Activated CD8-positive, alpha-beta T cell treated with anti-CD3 and anti-CD28 coated beads, Interleukin-2, amount 10 ng/mL, durations not matched to agents 7 days and 5 days (primary cell): ENCODE data around the gene MATN4. TPM values are rescaled to one million over a fixed set of nuclear protein-coding genes. Genes with fewer than 3 reads are reported as not detected.
A peak's percentile ranks its signal among the peaks of the same experiment; 100 is the strongest.

ENCODE experiments used
- ATAC-seq: fragments of 150-1000 bp; cut with Tn5 transposase; one replicate; pipeline ENCODE4 v1.10.0; 2021; ENCODE audit warnings: moderate library complexity
- CTCF ChIA-PET: fragments of 350-600 bp; sonication (Branson Sonifier 250); formaldehyde crosslinking; loops from one replicate; lab custom pipeline; 2021; ENCODE audit warnings: antibody characterized with exemption; lab: Charles Lee
- POLR2A ChIA-PET: fragments of 350-600 bp; sonication (Branson Sonifier 250); formaldehyde crosslinking; loops from one replicate; lab custom pipeline; 2021; ENCODE audit warnings: antibody characterized with exemption; lab: Charles Lee
- DNase-seq: peaks from one replicate; pipeline ENCODE4 v3.0.0-alpha.2; 2020
- H3K27ac Mint-ChIP-seq: one replicate; pipeline ENCODE4 v1.8.0; 2021; ENCODE audit warnings: mild to moderate bottlenecking, mixed read lengths
- H3K27me3 Mint-ChIP-seq: one replicate; pipeline ENCODE4 v1.8.0; 2021; ENCODE audit warnings: low read depth, mixed read lengths
- H3K36me3 Mint-ChIP-seq: one replicate; pipeline ENCODE4 v1.8.0; 2021; ENCODE audit warnings: low read depth, mixed read lengths
- H3K4me1 Mint-ChIP-seq: one replicate; pipeline ENCODE4 v1.8.0; 2021; ENCODE audit warnings: low read depth, mixed read lengths
- H3K4me3 Mint-ChIP-seq: one replicate; pipeline ENCODE4 v1.8.0; 2021; ENCODE audit warnings: mild to moderate bottlenecking, mixed read lengths
- H3K9me3 Mint-ChIP-seq: one replicate; pipeline ENCODE4 v1.8.0; 2022; ENCODE audit warnings: mixed read lengths; ENCODE audit not compliant: insufficient read depth
- total RNA-seq, 2 experiments: library from RNA; stranded (reverse); gene quantifications; one replicate each; pipeline ENCODE4 v1.2.3, GENCODE V29; 2021

Gene MATN4
- total RNA-seq, 2 experiments from 2014 or later = 0.39 TPM; not detected in 1

DNA sequence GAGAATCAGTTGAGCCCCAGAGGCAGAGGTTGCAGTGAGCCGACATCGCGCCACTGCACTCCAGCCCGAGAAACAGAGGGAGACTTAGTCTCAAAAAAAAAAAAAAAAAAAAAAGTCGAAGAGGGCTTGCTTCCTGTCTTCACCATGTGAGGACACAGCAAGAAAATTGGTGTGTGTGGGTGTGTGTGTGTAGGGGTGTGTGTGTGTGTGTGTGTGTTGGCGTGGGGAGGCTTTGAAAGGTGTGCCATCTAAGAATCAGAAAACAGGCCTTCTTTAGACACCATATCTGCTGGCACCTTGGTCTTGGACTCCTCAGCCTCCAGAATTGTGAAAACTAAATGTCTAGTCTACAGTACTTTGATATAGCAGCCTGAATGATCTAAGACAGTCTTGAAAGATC lies 8.3 kb downstream of the MATN4 start:
- Mint-ChIP-seq H3K4me3 (no peak overlapping the region), H3K4me1 (peaks cover 18% of the 10 kb centered on the region), H3K36me3 (no peaks in the 10 kb centered on the region), H3K27me3 (peaks cover 16% of the 10 kb centered on the region), H3K27ac (no peak overlapping the region), H3K9me3 (no peaks in the 10 kb centered on the region)
- ChIA-PET POLR2A (no interaction called here), CTCF (interaction anchor here (1.7 to 6.4 kb wide), 2 partner anchors 8 to 19 kb away, joined by 8 to 131 read pairs; no protein-coding TSS in a partner anchor)
- ATAC-seq = no peak
- no peak for DNase-seq

DNA sequence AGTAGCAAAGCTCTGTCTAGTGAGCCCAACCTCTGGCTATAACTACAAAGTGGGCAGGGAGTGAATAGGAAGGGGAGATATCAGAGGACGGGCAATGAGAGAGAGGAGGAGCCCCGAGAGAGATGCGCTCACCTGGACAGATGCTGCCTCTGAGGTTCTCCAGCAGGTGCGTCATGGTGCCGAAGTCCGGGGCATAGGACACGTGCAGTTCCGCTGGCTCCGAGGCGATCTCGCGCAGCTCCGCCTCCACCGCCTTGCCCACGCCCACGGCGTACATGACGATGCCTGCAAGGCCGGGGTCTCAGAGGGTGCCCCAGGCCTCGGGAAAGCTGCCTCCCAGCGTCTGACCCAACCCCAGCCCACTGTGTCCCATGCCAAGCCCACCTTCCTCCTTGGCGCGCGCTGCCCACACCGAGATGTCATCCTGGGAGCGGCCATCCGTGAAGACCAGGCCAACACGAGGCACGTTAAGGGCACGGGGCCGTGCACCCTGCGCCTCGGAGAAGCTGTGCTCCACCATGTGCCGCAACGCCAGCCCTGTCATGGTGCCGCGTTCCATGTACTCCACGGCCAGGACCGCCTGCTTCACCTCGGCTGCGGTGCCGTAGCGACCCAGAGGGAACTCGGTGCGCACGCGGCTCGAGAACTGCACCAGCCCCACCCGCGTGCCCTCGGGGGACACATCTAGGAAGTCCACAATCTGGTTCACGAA lies 10.2 kb downstream of the MATN4 start:
- POLR2A ChIA-PET = no interaction called here
- Mint-ChIP-seq H3K4me1 (peaks cover 17% of the 10 kb centered on the region), H3K9me3 (no peaks in the 10 kb centered on the region), H3K36me3 (no peaks in the 10 kb centered on the region), H3K4me3 (no peak overlapping the region), H3K27ac (no peak overlapping the region), H3K27me3 (peaks cover 14% of the 10 kb centered on the region)
- CTCF ChIA-PET = interaction anchor here (0.8 to 1.9 kb wide), 5 partner anchors 9 to 473 kb away, joined by 3 to 7 read pairs (median 3); partner anchors contain the start of genes RBPJL and SYS1
- ATAC-seq (no peak), DNase-seq (no peak)

DNA sequence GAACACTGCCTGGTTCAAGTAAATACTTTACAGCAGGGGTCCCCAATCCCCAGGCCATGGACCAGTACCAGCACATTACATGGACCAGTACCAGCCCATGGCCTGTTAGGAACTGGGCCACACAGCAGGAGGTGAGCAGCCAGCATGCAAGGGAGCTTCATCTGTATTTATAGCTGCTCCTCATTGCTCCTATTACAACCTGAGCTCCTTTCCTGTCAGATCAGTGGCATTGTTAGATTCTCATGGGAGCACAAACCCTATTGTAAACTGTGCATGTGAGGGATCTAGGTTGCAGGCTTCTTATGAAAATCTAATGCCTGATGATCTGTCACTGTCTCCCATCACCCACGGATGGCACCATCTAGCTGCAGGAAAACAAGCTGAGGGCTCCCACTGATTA lies 13.4 kb downstream of the MATN4 start:
- Mint-ChIP-seq H3K27ac (no peak overlapping the region), H3K36me3 (no peaks in the 10 kb centered on the region), H3K4me3 (no peak overlapping the region), H3K27me3 (peaks cover 27% of the 10 kb centered on the region), H3K4me1 (peaks cover 11% of the 10 kb centered on the region), H3K9me3 (no peaks in the 10 kb centered on the region)
- DNase-seq (no peak), ATAC-seq (no peak)
- POLR2A ChIA-PET = interaction anchor here (0.8 to 1.1 kb wide), 2 partner anchors 24 to 68 kb away, joined by 3 to 5 read pairs; partner anchors contain the start of gene SYS1
- CTCF ChIA-PET = interaction anchor here (0.9 to 6.1 kb wide), 47 partner anchors 8 to 995 kb away, joined by 3 to 131 read pairs (median 6); partner anchors contain the start of genes KCNS1, MATN4, RBPJL and SDC4

DNA sequence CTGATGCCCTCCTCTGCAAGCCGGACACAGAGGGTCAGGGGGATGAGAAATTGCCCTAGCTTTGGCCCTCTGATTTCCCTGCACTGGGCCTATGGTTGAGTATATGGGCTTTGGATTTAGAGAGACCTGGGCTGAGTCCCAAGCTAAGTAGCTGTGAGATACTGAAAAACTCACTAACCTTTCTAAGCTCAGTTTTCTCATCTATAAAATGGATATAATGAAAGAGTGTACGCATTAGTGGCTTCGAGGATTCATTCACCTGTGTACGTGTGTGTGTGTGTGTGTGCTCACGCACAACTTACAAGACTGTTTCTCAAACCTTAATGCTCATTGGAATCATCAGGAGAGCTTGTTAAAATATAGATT lies 14.1 kb downstream of the MATN4 start:
- no peaks in the 10 kb centered on the region for H3K9me3 Mint-ChIP-seq
- DNase-seq (no peak), ATAC-seq (no peak)
- peaks cover 11% of the 10 kb centered on the region for H3K4me1 Mint-ChIP-seq
- H3K4me3 Mint-ChIP-seq = peak overlapping the region; percentile 65
- no peak overlapping the region for H3K27ac Mint-ChIP-seq
- H3K27me3 Mint-ChIP-seq = peaks cover 27% of the 10 kb centered on the region
- ChIA-PET POLR2A (interaction anchor here (0.8 to 1.1 kb wide), 3 partner anchors 25 to 77 kb away, joined by 3 to 5 read pairs (median 3); partner anchors contain the start of gene SYS1), CTCF (interaction anchor here (0.8 to 6.1 kb wide), 68 partner anchors 9 to 996 kb away, joined by 3 to 131 read pairs (median 5); partner anchors contain the start of genes KCNS1, MATN4, RBPJL and SDC4)
- no peaks in the 10 kb centered on the region for H3K36me3 Mint-ChIP-seq

DNA sequence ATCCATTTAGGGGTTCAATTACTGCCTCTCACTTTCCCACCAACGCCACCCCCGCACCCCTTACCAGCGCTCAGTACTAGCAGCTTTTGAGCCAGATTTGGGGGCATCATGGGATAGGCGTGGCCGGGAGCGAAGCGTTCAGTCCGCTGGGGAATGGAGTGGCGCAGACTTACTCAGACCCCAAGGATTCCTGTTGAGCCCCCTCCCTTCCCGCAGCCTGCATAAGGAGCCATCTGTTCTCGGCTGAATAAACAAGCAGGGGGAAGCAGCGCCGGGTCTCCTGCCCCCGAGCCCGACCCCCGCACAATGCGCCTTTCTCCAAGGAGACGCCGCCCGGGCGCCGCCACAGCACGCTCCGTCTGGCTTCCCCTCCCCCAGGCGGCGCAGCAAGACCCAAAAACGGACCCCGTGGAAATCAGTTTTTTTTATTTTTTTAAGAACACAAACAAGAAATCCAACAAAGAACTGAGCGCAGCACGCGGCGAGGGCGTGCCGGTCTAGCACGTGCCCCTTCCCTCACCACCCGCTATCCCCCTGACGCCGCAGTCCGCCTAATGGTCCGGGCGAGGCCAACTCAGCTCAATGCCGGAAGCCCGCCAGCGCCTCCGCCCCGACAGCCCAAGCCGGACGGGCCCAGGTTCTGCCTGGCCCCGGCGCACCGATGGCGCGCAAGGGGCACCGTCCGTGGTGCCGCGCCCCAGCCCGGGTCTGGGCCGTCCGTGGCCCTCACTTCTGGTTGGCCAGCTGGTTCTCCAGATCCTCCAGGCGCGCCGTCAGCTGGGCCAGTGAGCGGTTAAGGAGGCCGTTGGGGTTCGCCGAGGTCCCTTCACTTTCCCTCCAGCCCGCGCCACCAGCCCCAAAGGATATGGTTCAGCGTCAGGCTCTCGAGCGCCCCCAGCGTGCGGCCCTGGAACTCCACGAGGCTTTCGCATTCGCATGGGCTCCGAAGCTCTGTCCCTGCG lies 14.8 kb downstream of the MATN4 start:
- Mint-ChIP-seq H3K27ac (no peak overlapping the region), H3K9me3 (no peaks in the 10 kb centered on the region), H3K27me3 (peaks cover 29% of the 10 kb centered on the region), H3K4me1 (peaks cover 11% of the 10 kb centered on the region), H3K36me3 (no peaks in the 10 kb centered on the region), H3K4me3 (peak overlapping the region; percentile 65)
- ChIA-PET CTCF (interaction anchor here (0.7 to 6.1 kb wide), 69 partner anchors 8 to 996 kb away, joined by 3 to 131 read pairs (median 5); partner anchors contain the start of genes KCNS1, MATN4, SDC4 and SYS1), POLR2A (interaction anchor here (0.9 to 1.1 kb wide), 2 partner anchors 70 to 78 kb away, joined by 3 to 5 read pairs; partner anchors contain the start of gene SYS1)
- DNase-seq (peak; percentile 87), ATAC-seq (peak; percentile 88)

DNA sequence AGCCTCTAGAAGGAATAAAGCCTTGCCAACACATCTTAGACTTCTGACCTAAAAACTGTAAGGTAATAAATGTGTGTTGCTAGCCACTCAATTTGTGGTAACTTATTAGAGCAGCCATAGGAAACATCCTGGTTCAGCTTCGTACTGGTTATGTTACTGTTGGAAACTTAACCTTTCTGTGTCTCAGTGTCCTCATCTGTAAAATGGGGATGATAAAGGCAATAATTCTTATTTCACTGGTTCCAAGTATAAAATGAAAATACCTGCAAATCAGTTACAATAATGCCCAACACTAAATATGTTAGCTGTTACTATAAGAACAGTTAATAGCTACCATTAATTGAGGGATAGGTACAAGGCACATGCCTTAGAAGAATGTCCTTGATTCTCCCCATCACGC lies 15.8 kb downstream of the MATN4 start:
- H3K4me1 Mint-ChIP-seq = peaks cover 11% of the 10 kb centered on the region
- ATAC-seq (no peak), DNase-seq (no peak)
- H3K4me3 Mint-ChIP-seq = no peak overlapping the region
- ChIA-PET CTCF (interaction anchor here (0.7 to 6.1 kb wide), 18 partner anchors 8 to 479 kb away, joined by 3 to 131 read pairs (median 16); partner anchors contain the start of gene KCNS1), POLR2A (no interaction called here)
- H3K27ac Mint-ChIP-seq = no peak overlapping the region
- no peaks in the 10 kb centered on the region for H3K36me3 Mint-ChIP-seq
- peaks cover 36% of the 10 kb centered on the region for H3K27me3 Mint-ChIP-seq
- no peaks in the 10 kb centered on the region for H3K9me3 Mint-ChIP-seq

DNA sequence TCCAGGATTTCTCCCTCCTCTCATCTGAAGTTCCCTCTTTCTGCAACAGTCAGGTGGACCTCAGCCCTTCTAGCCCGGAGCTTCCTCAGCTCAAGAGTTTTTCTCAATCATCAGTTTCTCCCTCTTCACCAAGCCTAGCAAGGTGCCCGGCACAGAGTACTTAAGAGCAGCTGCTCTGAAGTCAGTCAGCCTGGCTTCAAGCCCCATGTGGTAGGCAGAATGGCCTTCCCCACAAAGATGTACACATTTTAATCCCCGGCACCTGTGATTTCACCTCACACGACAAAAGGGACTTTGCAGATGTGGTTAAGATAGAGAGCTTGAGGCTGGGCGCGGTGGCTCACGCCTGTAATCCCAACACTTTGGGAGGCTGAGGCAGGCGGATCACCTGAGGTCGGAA lies 16.6 kb downstream of the MATN4 start:
- Mint-ChIP-seq H3K4me1 (peaks cover 11% of the 10 kb centered on the region), H3K4me3 (no peak overlapping the region), H3K27ac (no peak overlapping the region), H3K36me3 (no peaks in the 10 kb centered on the region), H3K27me3 (peaks cover 37% of the 10 kb centered on the region), H3K9me3 (no peaks in the 10 kb centered on the region)
- ChIA-PET POLR2A (no interaction called here), CTCF (interaction anchor here (0.8 to 6.1 kb wide), 22 partner anchors 9 to 480 kb away, joined by 3 to 131 read pairs (median 6); partner anchors contain the start of genes DBNDD2 and KCNS1)
- DNase-seq (no peak), ATAC-seq (no peak)

DNA sequence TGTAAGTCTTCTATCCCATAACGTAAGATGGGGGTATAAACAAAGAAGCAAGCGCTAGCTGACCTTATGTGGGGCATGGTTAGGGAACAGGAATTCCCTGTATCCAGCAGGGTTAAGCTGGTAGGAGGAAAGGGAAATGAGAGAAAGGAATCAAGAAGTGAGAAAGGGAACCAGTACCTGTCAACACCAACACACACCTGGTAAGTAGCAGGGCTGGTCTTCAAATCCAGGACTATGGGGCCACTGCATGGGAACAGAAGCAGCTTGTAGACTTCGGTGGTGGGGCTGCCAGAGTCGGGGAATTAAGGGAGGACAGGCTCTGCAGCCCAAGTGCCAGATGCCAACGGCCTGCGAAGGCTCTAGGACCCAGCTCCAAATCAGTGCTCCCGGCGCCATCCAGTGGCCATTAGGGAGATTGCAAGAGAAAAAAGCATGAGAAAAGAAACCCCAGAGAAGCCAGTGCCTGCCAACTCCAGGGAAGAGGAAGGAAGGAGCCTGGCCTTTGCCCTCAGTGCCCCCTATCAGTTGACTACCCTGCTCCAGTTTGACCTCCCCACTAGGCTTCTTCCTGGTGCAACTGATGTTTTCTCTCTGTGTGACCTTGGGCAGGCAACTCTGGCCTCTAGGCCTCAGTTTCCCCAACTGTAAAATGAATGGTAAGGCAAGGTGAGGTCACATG lies 17.3 kb downstream of the MATN4 start:
- no peaks in the 10 kb centered on the region for H3K9me3 Mint-ChIP-seq
- peaks cover 37% of the 10 kb centered on the region for H3K27me3 Mint-ChIP-seq
- POLR2A ChIA-PET = interaction anchor here (0.8 kb wide), 1 partner anchor 10 kb away, joined by 3 read pairs; no protein-coding TSS in a partner anchor

DNA sequence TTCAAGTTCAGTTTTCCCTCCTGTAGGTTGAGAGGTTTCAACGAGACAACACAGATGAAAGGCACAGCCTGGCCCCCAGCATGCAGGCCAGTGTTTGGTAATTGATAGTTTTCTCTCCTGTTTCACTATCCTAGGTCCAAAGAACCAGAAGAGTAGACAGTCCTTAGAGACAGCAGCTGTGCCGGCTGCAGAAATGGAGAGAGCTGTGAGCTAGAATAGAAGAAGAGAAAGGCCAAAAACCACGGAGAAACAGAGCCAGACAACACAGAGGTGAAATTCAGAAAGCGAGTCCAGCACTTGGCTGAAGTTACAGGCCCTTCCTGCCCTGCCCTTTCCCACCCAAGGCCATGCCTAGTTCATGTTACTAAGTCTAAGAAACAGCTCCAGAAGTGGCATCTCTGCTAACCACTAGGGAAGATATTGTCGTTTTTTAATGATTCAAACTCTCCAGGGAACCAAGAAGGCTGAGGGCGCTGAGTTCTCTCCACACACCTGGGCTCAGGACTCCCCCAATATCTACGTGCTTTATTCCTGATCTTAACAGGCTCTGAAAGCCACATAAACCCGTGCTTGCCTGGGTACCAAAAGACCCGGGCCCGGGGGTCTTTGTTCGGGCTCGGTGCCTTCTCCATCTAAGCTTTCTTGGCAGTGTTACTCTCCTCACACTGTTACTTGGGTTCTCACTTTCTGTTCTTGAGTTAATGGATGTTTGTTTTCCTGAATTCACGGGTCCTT lies 18.0 kb downstream of the MATN4 start:
- no peak for DNase-seq
- no peak overlapping the region for H3K27ac Mint-ChIP-seq
- POLR2A ChIA-PET = interaction anchor here (0.5 to 0.8 kb wide), 2 partner anchors 11 to 128 kb away, joined by 3 read pairs; no protein-coding TSS in a partner anchor
- no peak overlapping the region for H3K4me3 Mint-ChIP-seq
- peaks cover 7% of the 10 kb centered on the region for H3K4me1 Mint-ChIP-seq
- H3K9me3 Mint-ChIP-seq = no peaks in the 10 kb centered on the region
- H3K36me3 Mint-ChIP-seq = no peaks in the 10 kb centered on the region
- peaks cover 37% of the 10 kb centered on the region for H3K27me3 Mint-ChIP-seq
- CTCF ChIA-PET = interaction anchor here (0.6 to 6.1 kb wide), 37 partner anchors 7 to 481 kb away, joined by 3 to 131 read pairs (median 4); partner anchors contain the start of genes DBNDD2 and KCNS1
- ATAC-seq = no peak

More for the DNA sequence above, 17.3 kb downstream of the MATN4 start:
- Mint-ChIP-seq H3K36me3 (no peaks in the 10 kb centered on the region), H3K27ac (no peak overlapping the region), H3K4me1 (peaks cover 7% of the 10 kb centered on the region), H3K4me3 (no peak overlapping the region)
- CTCF ChIA-PET = interaction anchor here (0.6 to 6.1 kb wide), 38 partner anchors 8 to 480 kb away, joined by 3 to 131 read pairs (median 4); partner anchors contain the start of genes DBNDD2 and KCNS1
- DNase-seq (peak; percentile 79), ATAC-seq (peak; percentile 51)

DNA sequence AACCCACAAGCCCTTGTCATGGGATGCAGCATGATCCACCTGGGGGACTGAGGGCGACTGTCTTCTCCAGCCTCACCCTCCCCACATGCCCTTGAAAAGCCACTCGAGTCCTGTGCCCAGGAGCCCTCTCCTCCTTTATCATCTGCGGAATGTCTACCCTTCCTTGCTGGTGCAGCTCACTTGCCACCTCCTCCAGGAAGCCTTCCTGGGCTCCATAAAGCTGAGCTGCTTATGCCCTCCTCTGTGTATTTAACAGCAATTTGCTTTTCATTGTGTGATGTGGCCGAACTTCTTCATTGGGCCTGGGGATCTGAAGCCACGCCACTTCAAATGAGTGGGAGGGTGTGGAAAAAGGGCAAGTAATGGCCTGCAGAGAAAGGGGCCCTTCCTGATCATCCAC lies 19.2 kb downstream of the MATN4 start:
- ChIA-PET CTCF (interaction anchor here (0.7 to 1.1 kb wide), 3 partner anchors 14 to 482 kb away, joined by 3 to 4 read pairs (median 4); no protein-coding TSS in a partner anchor), POLR2A (no interaction called here)
- H3K4me3 Mint-ChIP-seq = no peak overlapping the region
- peaks cover 28% of the 10 kb centered on the region for H3K27me3 Mint-ChIP-seq
- no peaks in the 10 kb centered on the region for H3K36me3 Mint-ChIP-seq
- H3K4me1 Mint-ChIP-seq = peaks cover 4% of the 10 kb centered on the region
- H3K9me3 Mint-ChIP-seq = no peaks in the 10 kb centered on the region
- DNase-seq (no peak), ATAC-seq (no peak)
- H3K27ac Mint-ChIP-seq = no peak overlapping the region
